Cerebellar cortex (tissue), 1 donor: ENCODE data around the gene FOXP1.

ENCODE experiments used
- DNase-seq: peaks from one replicate; pipeline ENCODE4 v3.0.0-alpha.2; 2015; ENCODE audit warnings: low spot score

FOXP1 gene

GRCh38 chr3:71127052-71127831, 456.3 kb downstream of the FOXP1 start:
- DNase-seq: no peak

GRCh38 chr3:71125738-71126137, 457.8 kb downstream of the FOXP1 start:
- DNase-seq: no peak

- no peak for DNase-seq
Observed at GRCh38 chr3:71124048-71124447, 459.5 kb downstream of the FOXP1 start.

- DNase-seq: no peak
Observed at GRCh38 chr3:71122641-71123040, 460.9 kb downstream of the FOXP1 start.

- DNase-seq: no peak
Observed at GRCh38 chr3:71121429-71122167, 461.9 kb downstream of the FOXP1 start.

- no peak for DNase-seq
Observed at GRCh38 chr3:71120012-71120411, 463.5 kb downstream of the FOXP1 start.

- no peak for DNase-seq
Observed at GRCh38 chr3:71119171-71119570, 464.4 kb downstream of the FOXP1 start.

- DNase-seq: no peak
Observed at GRCh38 chr3:71118436-71118835, 465.1 kb downstream of the FOXP1 start.

GRCh38 chr3:71117572-71118247, 465.8 kb downstream of the FOXP1 start:
- DNase-seq: no peak

- no peak for DNase-seq
Observed at GRCh38 chr3:71114610-71115009, 468.9 kb downstream of the FOXP1 start.

GRCh38 chr3:71112576-71112975, 471.0 kb downstream of the FOXP1 start:
- no peak for DNase-seq

- no peak for DNase-seq
Observed at GRCh38 chr3:71111784-71112440, 471.6 kb downstream of the FOXP1 start.

- no peak for DNase-seq
Observed at GRCh38 chr3:71110385-71111222, 472.9 kb downstream of the FOXP1 start.

- DNase-seq: no peak
Observed at GRCh38 chr3:71109977-71110285, 473.6 kb downstream of the FOXP1 start.

- no peak for DNase-seq
Observed at GRCh38 chr3:71109241-71109976, 474.1 kb downstream of the FOXP1 start.

GRCh38 chr3:71107926-71108325, 475.6 kb downstream of the FOXP1 start:
- DNase-seq: no peak

- no peak for DNase-seq
Observed at GRCh38 chr3:71104976-71105375, 478.6 kb downstream of the FOXP1 start.

GRCh38 chr3:71104556-71104955, 479.0 kb downstream of the FOXP1 start:
- DNase-seq: no peak

- DNase-seq: no peak
Observed at GRCh38 chr3:71104121-71104541, 479.4 kb downstream of the FOXP1 start.

GRCh38 chr3:71103430-71103921, 480.1 kb downstream of the FOXP1 start:
- peak; percentile 34 for DNase-seq
